Urothelium cell line (cell line): ENCODE data around the gene OTX2.

Experiments
- DNase-seq: peaks from one replicate; pipeline ENCODE4 v3.0.0; 2011; ENCODE audit warnings: low spot score, mixed read lengths
- FAIRE-seq: peaks from 2 replicates; lab custom pipeline; 2011; peaks lifted over from hg19 to GRCh38; lab: Jason Lieb, UNC

Gene OTX2

DNA sequence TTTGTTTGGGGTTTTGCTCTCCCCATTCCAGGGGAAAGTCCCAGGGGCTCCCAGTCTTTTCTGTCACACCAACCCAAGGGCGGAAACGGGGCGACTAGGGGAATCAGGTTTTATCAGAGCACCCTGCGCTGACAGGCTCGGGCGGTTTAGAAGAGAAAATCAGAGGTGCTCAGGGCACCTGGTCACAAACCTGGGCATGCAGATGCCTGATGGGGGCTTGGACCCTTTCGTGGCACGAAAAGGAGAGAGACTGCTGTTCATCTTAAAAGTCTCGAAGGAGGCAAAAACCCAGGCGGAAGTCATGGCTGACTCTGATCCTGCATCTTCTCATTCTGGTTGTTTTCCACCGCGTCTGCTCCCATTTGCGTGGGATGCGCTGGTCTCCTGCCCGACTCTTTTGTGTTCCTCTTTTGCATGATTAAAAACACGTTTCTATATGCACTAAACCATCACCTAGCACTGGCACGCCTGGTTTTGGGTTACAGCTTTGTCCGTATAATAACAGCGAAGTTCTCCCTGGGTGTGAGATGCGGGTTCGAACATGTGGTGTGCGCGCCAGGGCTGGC is 13.2 kb downstream of the OTX2 start:
- no peak for FAIRE-seq
- DNase-seq = no peak

DNA sequence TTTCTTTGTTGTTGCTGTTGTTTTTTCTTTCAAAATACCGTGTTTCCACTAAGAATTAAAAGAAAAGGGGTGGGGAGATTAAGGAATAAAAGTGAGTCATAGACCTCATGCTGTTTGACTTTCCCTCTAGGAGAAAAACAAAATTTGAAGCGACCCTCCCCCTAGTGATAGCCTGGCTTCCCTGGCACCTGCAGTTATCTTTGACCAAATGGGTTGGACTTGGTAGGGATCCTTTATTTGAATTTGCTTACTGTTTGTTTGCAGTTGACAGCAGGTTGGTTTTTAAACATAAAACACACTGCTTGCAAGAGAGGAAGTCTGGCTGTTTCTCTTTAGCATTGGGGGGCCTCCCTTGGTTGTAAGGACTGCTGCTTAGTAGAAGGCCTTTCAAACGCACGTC is 14.0 kb downstream of the OTX2 start:
- FAIRE-seq = no peak

DNA sequence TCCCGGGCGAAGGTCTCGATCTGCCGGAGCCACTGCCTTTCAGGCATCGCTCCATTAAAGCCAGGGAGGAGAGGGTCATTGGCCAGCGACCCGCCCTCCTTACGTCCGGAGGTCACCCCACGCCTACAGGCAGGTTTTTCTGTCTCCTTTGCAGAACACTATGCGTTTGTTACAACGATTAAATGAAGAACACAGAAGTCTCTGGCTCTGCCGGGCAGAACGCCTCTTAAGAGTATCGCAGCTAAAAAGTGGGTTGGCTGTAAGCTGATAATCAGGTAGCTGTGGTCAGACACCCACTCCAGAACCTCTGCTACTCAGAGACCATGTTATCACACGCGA is 15.0 kb downstream of the OTX2 start:
- no peak for FAIRE-seq

More for the DNA sequence above, 14.0 kb downstream of the OTX2 start:
- DNase-seq = no peak

DNA sequence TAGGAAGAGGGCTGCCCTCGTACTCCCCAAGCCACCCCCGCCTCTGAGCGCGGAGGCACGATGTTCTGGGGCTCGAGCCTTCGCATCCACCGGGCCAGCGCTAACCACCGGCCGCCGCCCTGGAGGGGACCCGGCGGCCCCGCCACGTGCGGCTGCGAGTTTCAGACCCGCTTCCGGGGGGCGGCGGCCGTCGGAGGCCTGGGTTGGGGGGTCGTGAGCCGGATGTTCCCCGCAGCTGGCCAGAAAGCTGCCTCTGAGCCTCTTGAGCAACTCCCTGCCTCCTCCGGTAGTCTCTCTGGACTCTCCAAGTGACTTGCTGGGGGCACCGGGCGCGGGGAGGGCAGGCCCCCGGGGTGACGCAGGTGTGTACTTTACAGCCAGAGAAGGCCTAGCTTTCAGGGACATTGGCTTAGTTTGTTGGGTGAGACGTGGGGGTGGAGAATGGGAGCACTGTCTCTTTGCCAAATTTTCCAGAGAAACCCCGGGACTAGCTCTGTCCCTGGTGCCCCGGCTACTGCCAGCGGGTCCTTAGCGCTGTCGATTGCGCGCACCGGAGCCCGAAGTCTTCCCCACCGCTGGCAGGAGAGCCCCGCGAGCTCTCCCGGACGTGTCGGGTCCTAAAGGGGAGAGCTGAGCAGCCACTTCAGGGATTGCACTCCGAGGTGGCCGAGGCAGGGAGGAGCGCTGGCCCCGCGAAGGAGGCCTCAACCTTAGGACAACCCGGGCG is 15.6 kb downstream of the OTX2 start:
- no peak for DNase-seq
- FAIRE-seq = no peak

More for the DNA sequence above, 15.0 kb downstream of the OTX2 start:
- no peak for DNase-seq

DNA sequence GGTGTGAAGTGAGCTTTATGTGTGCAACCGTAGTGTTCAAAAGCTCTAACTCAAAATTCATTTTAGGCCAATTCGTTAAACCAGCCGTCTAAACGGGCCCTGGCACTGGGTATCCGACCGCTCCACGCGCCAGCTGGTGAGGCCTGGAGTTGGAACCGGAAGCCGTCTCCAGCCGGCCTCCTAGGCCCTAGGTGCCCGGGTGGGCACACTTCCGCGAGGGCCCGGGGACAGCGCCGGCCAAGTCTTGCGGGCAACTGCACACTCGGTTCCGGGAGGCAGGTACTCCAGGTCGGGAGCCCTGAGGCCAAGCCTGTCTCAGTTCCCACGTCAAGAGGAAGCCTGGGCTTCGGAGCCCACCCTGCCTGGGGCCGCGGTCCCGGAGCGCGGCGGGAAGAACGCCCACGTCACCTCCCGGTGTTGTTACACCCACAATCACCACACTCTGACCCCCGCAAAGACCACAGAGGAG is 16.2 kb downstream of the OTX2 start:
- FAIRE-seq = no peak
- DNase-seq = no peak

DNA sequence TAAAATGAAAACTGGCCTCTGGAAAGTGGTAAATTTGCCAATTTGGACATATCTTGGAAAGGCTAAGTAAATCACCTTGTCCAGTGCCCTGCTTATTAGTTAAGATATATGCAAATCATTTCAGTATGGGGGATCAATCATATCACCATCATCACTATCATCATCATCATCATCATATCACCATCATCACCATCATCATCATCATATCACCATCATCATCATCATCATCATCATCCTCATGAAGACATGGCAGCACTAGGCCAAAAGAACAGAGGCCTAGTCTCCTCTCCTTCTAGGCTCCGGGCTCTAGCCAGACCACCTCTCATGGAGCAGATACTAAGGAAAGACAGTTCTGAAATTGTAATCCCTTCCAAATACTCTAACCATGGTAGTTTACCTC is 20.3 kb downstream of the OTX2 start:
- FAIRE-seq (peak; percentile 89), DNase-seq (no peak)

DNA sequence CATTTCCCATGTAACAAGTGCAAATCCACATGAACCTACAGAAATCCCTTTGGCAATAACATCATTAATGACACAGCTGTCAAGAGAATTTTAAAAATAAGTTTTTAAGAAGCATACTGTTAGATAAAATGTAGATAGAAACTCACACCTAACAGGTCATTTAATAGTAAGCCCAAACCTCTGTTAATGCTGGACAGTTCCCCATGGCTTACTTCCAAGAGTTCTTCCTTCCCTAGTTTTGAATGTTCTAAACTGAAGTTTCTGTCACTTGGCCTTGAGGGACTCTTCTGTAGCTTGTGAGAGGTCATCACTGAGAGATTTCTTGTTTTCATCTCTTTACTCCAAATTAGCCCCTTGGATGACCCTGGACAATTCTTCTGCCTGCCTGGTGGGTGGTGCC is 22.7 kb downstream of the OTX2 start:
- FAIRE-seq (peak; percentile 23), DNase-seq (no peak)

DNA sequence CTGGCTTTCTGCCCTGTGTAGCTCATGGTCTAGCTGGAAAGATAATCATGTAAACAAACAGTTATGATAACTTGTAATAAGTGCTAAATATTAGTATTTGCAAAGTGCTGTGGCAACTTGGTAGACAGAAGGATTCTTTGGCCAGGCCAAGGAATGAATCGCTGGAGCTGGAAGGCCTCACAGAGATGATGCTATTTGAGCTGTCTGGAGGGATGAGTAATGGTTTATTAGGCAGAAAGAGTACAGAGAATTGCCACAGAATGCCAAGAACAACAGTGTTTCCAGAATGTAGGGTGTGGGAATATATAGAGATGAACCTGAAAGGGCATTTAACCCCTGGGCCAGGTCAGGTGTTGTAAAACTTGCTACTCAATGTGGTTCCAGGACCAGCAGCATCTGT is 27.6 kb downstream of the OTX2 start:
- FAIRE-seq (no peak), DNase-seq (no peak)

DNA sequence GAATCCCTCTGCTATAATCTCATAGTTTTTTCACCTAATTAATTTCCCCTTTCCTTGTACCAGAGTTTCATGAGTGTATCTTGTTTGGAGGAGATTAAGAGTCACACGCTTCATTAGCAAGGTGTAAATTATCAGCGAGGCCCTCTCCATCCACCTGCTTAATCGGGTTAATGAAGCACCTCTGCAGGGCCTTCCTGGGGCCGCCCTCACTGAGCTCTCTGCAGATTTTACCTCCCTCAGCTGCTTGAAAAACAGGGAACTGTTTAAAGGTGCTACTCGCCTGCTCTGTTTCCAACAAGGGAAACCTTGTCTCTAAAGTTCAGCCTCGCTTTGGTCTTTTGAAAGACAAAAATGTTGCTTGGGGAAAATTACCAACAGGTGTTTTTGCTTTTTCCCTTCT is 35.8 kb downstream of the OTX2 start:
- FAIRE-seq (no peak), DNase-seq (no peak)

DNA sequence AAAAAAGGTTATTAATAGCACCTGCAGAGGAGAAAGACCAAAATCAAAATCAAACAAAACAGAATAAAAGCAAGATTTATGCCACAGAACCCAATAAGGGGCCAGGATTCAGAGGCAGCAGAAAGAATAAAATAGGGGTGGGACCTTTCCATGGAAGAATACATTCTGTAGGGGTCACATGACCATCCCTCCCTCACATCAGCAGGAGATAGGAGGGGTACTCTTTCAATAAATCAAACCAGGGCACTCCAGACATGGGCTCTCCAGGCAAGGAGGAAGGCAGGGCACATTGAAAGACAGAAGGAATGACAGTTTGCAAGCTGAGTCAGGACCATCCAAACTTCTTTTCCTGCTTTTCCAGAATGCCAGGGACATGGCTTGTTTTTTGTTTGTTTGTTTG is 39.8 kb downstream of the OTX2 start:
- no peak for DNase-seq
- FAIRE-seq = no peak

DNA sequence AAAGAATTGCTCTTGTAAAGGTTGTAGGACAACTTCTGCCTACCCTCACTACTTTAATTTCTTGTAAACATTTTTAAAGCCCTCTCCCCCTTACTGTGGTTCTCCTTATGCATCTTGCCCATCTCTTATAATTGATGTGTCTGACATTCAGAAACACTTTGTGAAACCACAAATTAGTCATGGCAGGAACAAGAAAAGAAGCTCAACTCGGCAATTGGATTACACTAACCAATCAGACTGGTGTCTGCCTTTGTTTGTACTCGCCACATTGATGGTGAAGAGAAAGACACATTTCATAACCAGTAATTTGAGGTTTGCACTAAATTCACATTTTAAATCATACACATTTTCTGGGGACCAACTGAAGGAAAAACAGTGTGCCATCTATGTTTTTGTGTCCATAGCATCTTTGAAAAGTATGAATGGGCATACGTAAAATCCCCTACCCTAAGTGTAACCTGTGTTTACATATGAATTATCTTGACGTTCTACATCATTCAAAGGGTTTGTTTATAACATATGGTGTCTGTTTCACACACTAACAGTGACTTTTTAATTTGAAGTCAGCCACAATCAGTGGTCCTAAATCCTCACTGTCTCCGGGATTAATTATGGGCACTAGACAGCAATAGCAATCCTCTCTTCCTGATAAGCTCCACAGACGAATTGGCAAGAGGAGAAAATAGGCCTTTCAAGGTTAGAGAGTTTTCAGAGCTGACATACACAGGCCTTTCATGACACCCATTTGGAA is 49.9 kb downstream of the OTX2 start:
- FAIRE-seq = no peak

DNA sequence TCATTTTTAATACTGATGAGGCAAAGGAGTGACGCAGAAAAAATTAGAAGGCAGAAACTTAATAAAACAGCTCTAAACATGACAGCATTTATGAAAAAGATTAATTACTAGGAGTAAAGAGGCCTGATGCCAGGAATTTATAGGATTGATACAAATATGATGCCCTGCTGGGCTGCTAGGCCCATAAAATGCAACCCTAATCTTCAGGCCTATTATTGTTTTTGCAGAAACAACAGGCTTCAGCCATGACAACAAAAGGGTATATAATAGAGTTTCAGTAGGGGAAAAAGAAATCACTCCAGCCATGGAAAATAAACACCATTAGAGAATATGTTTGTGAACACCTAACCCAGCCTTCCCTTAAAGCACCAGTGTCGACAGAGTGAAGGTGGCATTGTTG is 50.6 kb downstream of the OTX2 start:
- FAIRE-seq (peak; percentile 37), DNase-seq (no peak)

More for the DNA sequence above, 49.9 kb downstream of the OTX2 start:
- DNase-seq = no peak

DNA sequence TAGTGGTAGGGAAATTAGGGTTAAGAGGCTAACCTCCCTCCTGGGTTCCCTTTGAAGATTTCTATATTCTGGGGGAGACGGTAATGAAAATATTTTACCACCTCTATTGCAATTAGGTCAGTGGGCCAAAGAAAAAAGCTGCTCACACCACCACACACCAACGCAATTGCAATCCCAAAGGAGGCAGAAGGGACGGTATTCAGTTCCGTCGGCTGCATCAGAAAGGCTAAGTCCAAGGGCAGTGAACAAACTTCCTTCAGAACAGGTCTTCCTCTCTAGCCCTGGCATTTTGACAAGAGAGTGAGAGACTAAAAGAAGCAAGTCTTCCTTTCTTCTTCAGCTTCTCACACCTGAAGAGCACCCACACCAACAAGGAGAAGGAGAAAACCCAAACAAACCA is 51.2 kb downstream of the OTX2 start:
- DNase-seq (no peak), FAIRE-seq (no peak)

DNA sequence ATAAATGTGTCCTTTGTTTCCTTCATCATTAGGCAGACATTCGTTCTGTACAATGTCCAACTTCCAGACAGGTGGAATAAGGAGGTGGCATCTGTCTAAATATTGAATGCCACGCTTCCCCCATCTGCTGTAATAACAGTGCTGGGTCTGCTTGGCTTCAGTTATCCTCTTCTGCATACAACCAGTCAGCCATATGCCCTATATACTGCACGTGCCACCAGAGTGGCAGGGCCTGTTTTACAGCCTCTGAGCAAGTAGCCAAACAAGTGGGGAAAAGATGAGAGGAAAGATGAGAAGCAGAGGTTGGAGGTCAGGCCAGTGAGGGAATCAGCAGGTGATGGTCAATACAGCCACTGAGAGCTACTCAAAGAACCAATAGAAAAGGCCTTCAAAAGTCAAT is 55.4 kb downstream of the OTX2 start:
- FAIRE-seq (peak; percentile 89), DNase-seq (no peak)

DNA sequence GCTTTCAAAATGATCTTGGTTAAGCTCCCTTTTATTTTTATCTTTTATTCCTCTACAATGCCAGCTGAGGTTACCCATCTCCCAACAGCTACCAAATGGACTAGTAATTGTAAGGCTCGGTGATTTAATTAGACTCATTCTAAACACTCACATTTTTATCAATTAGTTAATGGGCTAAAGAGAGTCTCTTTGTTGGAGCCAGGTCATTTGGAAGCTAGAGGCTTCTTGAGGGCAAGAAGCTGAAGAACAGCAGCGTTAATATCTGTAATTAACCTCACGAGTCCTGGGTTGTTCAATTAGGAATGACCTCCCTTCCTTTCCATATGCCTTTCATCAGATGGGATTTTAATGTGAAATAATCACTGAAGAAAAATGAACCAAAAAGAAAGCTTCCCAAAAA is 56.9 kb downstream of the OTX2 start:
- DNase-seq = no peak
- FAIRE-seq = no peak

DNA sequence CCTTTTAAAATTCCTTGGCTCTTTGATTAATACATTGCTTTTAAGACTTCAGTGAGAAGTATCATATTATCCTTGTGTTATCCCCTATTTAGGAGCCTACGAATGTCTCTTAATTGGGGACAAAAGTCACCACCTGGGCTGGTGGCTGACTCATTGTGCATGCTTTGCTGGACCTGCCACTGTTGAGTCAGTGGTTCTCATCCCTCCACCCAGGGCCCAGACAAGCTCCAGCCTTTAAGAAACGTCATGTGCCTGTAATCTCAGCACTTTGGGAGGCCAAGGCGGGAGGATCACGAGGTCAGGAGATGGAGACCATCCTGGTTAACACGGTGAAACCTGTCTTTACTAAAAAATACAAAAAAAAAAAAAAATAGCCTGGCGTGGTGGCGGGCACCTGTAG is 57.9 kb downstream of the OTX2 start:
- no peak for DNase-seq
- FAIRE-seq = no peak

DNA sequence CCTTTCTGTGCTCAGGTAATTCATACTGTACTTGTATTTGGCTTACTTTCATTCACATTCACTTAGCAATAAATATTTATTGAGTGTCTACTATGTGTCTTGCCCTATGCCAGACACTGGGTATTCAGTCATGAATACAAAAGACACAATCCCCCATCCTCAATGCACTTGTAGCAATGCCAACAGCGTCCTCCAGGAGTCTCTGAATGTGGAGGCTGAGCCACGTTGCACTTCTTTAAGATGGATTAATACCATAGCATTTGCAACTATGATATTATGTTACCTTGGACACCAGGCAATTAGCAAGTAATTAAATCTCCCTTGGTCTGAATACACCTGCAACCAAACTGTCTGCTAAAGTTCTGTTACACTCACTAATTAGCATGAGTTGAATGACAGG is 58.8 kb downstream of the OTX2 start:
- no peak for DNase-seq
- FAIRE-seq = peak; percentile 78
